Thymus (tissue), 11 donors: ENCODE measurements around the gene ZNF296. TPM values are rescaled to one million over a fixed set of nuclear protein-coding genes. Genes with fewer than 3 reads are reported as not detected.

Experiments
- DNase-seq, 9 donors: peaks; one replicate each; pipeline ENCODE4 v3.0.0-alpha.2; 2013; ENCODE audit warnings: low spot score in 9 of 9, low read depth in 6 of 9, missing footprints in 1 of 9
- H3K27ac ChIP-seq, 2 donors: one replicate each; pipeline ENCODE4 v1.5.1; 2013; ENCODE audit warnings: control low read depth in 1 of 2, low read depth in 1 of 2, low read length in 1 of 2, mild to moderate bottlenecking in 1 of 2, moderate library complexity in 1 of 2
- H3K27me3 ChIP-seq, 2 donors: one replicate each; pipeline ENCODE4 v1.5.1; 2013; ENCODE audit warnings: low read length in 1 of 2; ENCODE audit not compliant: control insufficient read depth in 2 of 2, insufficient read depth in 1 of 2
- H3K36me3 ChIP-seq, 2 donors: one replicate each; pipeline ENCODE4 v1.5.1; 2013; ENCODE audit warnings: low read length in 1 of 2, mild to moderate bottlenecking in 1 of 2, moderate library complexity in 1 of 2; ENCODE audit not compliant: control insufficient read depth in 2 of 2, insufficient read depth in 2 of 2
- H3K4me1 ChIP-seq, 2 donors: one replicate each; pipeline ENCODE4 v1.5.1; 2013; ENCODE audit warnings: low read length in 2 of 2; ENCODE audit not compliant: control insufficient read depth in 2 of 2, insufficient read depth in 2 of 2
- H3K4me3 ChIP-seq, 2 donors: one replicate each; pipeline ENCODE4 v1.5.1; 2013; ENCODE audit warnings: low read length in 2 of 2, control low read depth in 1 of 2, mild to moderate bottlenecking in 1 of 2
- H3K9me3 ChIP-seq, 2 donors: one replicate each; pipeline ENCODE4 v1.5.1; 2013; ENCODE audit warnings: low read length in 1 of 2, mild to moderate bottlenecking in 1 of 2; ENCODE audit not compliant: control insufficient read depth in 2 of 2, insufficient read depth in 1 of 2
- WGBS: extraction: QIAGEN DNeasy Blood & Tissue Kit; methylation state at CpG from one replicate; pipeline ENCODE4 v1.1.7; 2013; 5-methylcytosine and 5-hydroxymethylcytosine counted together
- polyA plus RNA-seq: library from polyadenylated mRNA; stranded (reverse); fragments of 200-250 nt; gene quantifications from one replicate; pipeline ENCODE4 v1.2.3, GENCODE V29; 2013
- total RNA-seq: library from RNA; stranded (reverse); fragments of 120-200 nt; gene quantifications from one replicate; pipeline ENCODE4 v1.2.4, GENCODE V29; 2013
- donor health status: healthy.

The ZNF296 gene
- total and polyA plus RNA-seq, 2 donors = 0.19 to 2.9 TPM

DNA sequence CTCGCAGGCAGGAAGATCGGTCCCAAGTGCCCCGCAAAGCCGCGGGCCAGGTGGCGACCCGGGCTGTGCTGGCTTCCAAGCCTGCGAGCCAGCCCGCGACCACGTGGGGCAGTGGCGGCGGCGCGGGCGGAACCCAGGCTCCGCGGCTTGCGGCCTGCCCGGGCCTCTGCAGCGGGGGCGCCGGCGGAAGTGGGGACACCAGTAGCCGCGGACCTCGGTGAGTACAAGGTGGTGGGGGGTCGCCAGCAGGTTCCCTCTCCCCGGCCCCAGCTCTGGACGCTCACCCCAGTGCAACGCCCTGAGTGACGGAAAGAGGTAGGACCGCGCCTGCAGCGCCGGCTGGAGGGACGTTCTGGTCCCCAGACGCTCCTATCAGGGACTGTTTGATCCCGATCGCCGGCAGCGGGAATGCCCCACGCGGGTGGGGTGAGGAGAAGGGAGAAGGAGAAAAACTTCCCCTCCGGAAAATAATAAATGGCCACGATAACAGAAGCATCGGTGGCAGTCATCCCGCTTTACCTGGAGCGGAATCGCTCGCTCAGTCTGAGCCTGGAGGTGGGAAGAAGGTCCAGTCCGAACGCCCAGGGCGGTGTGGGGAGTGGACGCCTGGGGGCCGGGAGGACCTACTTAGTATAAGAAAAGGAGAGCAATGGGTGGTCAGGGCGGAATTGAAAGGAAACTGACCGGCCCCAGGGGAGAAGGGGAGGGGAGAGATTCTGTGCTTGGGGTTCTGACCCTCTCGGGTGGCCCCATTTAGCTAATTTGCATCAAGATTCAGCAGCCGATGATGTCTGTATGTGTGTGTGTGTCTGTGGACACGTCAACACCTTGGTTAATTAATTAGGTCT lies 3.0 kb upstream of the ZNF296 start, which contains the start of gene GEMIN7:
Gene GEMIN7 (plus strand): TSS at position 198 of the 848 bp plus-strand sequence. CDS start 10,855 bp downstream, outside the sequence.
- peak in 5 of 9 donors; percentile 48 to 81 (median 63) for DNase-seq
- Histone ChIP-seq H3K4me3 (peak within 1 kb of the TSS; percentile 91 to 98), H3K4me1 (peaks cover 13 to 26% of the 10 kb centered on the region in 2 donors), H3K9me3 (peaks cover 0 to 4% of the 10 kb centered on the region in 2 donors), H3K27ac (peak within 1 kb of the TSS; percentile 47 to 60), H3K27me3 (peaks cover 18 to 34% of the 10 kb centered on the region in 2 donors), H3K36me3 (peaks cover 7 to 13% of the 10 kb centered on the region in 2 donors)
- WGBS = under 1% methylated on average over 61 of the region's 61 CpGs

DNA sequence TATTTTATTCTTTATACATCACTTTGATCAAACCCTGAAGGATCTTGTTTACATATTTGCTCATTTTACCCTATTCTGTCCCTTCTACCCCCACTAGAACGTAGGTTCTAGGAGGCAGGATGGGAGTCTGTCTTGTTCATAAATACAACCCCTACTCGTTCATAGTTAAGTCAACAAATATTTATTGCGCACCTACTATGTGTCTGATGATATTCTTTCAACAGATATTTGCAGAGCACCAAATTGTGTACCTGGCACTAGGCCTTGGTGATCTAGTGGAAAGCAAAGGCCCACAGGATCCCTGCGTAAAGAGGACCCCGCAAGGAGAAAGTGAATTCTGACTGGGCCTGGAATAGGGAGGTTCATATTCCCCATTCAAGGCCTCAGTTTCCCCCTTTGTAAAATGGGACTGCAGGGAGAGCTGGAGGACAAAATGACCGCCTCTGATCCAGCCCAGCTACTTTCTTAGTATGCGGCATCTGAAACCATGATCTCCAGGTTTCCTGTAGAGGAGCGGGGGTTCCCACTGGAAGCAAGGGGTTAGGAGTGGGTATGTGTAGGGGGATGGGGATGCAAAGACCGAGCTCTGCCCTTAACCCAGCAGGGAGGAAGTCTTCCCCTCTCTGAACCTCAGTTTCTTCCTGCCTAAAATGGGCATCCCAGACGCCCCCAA lies 2.2 kb upstream of the ZNF296 start:
- 71% methylated on average over 10 of the region's 10 CpGs for WGBS
- Histone ChIP-seq H3K9me3 (peaks cover 0 to 4% of the 10 kb centered on the region in 2 donors), H3K4me1 (peaks cover 13 to 26% of the 10 kb centered on the region in 2 donors), H3K27me3 (peaks cover 18 to 35% of the 10 kb centered on the region in 2 donors), H3K4me3 (peak overlapping the region; percentile 91 to 98), H3K36me3 (peaks cover 7 to 13% of the 10 kb centered on the region in 2 donors), H3K27ac (no peak overlapping the region)
- DNase-seq = no peak

DNA sequence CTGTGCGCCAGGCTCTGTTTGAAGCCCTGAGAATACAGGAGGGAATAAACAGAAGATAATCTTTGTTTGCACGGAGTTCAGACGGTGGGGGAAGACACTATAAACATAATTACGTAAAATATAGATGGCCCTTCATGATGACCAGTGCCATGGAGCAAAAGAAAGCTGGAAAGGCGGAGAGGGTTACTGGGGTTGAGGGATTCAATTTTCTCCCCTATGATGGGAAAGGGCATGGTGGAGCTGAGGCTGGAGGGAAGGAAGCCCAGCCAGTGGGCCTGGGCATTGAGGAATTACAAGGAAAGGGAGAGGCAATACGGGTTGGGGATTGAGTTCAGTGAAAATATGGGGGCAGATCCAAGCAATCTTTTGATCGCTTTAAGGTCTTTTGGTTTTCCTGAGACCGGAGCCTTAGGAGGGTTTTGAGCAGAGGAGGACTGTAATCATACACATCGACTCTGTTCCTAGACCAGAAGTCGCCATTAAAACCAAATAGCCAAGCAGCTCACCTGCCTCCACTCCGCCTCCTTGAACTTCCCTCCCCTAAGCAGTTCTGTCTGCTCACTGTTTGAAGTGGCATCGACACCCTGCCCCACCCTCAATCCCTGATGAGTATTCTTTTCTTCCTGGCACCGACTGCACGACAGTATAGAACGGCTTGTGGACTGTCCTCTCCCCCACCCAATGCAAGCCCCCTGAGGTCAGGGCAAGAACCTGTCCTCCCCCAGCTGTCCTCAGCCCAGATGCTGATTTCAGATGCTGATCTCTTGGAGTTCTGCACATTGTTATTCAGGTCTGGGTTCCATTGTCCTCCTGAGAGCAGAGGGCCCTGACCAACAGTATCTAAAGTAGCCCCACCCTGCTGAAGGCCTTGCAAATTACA lies 813 bp upstream of the ZNF296 start:
- DNase-seq = no peak
- Histone ChIP-seq H3K9me3 (peaks cover 0 to 4% of the 10 kb centered on the region in 2 donors), H3K36me3 (peaks cover 4% of the 10 kb centered on the region in 2 donors), H3K27me3 (peaks cover 18 to 35% of the 10 kb centered on the region in 2 donors), H3K4me1 (peaks cover 13 to 26% of the 10 kb centered on the region in 2 donors), H3K27ac (no peak overlapping the region), H3K4me3 (no peak overlapping the region)
- WGBS = 93% methylated on average over 15 of the region's 15 CpGs

DNA sequence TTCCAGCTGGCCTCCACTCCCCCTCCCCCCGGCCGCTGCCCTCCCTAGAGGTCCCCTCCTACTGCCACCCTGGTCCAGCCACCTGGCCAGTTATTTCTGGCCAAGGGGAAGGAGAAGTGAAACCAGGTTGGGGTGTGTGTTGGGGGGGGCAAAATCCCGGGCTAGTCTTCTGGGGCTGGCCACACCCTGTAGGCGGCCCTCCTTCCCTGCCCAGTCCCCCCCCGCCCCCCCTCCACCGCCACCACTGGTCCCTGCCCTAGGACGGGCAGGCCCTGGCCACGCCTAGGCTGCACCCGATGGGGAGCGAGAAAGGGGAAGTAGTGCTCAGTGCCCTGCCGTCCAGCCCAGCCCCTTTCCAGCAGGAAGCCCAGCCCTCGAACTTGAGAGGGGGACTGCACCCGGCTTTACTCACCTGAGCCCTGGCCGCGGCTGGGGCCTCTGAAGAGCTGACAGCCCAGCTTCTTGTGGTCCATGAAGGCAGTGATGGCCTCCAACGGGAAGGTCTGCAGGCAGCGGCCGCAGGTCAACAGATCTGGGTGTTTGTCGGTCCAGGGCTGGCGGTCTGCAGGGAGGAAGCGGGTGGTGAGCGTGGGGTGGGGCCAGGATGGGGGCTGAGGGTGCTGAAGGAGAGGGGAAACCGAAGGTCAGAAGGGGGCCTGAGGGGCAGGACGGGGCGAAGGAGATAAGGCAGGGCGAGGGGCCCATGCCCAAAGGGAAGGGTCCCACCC lies 813 bp downstream of the ZNF296 start:
- peaks cover 18 to 35% of the 10 kb centered on the region in 2 donors for H3K27me3 ChIP-seq

DNA sequence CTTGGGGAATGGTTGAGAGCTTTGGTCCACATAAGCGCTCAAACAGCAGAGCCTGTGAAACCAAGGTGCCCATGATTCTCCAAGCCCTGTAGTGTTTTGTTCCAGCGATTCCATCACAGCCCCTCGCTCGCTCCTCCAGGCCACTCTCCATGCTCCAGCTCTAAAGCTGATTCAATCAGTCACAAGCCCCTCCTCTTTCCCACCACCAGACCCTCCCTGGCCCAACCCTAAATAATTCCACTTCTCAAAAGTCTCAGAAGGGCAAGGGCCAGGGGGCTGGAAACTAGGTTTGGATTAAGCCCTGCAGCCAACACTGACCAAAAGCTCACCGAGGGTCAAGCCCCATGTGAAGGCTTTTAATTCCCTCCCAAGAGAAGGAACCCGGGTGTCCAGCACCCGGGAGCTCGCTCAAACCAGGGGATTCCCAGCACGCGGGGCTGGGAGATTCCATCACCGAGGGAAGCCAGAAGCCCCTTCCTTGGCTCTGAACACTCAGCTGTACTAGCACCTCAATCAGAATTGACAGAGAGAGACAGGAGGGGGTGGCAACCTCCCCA lies 1.5 kb downstream of the ZNF296 start:
- Histone ChIP-seq H3K27ac (peak overlapping the region; percentile 24 to 25), H3K9me3 (peaks cover 0 to 4% of the 10 kb centered on the region in 2 donors), H3K4me3 (no peak overlapping the region), H3K36me3 (peaks cover 16 to 24% of the 10 kb centered on the region in 2 donors), H3K4me1 (peaks cover 8 to 19% of the 10 kb centered on the region in 2 donors), H3K27me3 (peaks cover 18 to 35% of the 10 kb centered on the region in 2 donors)
- no peak for DNase-seq
- WGBS = 68% methylated on average over 11 of the region's 11 CpGs

More for the DNA sequence above, 813 bp downstream of the ZNF296 start:
- Histone ChIP-seq H3K9me3 (peaks cover 0 to 4% of the 10 kb centered on the region in 2 donors), H3K4me1 (peaks cover 13 to 25% of the 10 kb centered on the region in 2 donors), H3K4me3 (peak overlapping the region; percentile 24 to 32), H3K36me3 (peaks cover 10 to 18% of the 10 kb centered on the region in 2 donors), H3K27ac (peak overlapping the region; percentile 24 to 60)
- peak in 1 of 9 donors; percentile 38 for DNase-seq
- WGBS = 3% methylated on average over 26 of the region's 26 CpGs

DNA sequence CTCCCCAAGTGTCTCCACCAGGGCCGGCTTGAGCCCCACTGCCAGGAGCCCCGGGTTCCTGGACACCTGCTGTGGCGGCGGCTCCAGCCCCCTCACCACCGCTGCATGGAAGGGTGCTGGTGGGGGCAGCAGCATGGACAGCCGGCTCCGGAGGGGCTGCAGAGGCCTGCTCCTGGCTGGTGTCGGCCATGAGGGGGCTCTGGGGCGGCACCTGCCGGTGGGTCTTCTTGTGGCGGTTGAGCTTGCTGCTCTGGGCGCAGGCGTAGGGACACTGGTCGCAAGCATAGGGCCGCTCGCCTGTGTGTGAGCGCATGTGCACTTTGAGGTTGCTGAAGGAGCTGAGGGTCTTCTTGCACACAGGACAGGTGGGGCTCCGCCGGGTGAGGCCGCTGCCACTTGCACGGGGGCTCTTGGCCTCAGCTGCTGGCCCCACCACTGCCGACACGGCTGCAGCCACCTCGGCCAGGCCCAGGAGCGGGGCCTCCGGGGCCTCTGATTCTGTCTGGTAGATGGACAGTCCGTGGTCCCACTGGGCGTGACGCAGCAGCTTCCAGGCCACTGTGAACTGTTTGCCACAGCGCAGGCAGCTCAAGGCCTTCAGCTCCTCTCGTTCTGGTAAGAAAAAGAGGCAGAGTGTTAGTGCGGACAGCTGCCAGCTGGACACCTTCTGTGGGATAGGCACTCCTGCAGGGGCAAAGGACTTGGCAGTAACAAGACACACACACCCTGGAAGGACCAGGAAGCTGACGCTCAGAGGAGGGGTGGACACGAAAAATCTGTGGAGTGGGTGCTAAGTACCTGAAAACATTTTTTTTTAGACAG lies 4.1 kb downstream of the ZNF296 start:
- Histone ChIP-seq H3K4me3 (no peak overlapping the region), H3K27me3 (peaks cover 16 to 29% of the 10 kb centered on the region in 2 donors), H3K4me1 (peaks cover 3 to 11% of the 10 kb centered on the region in 2 donors), H3K9me3 (no peaks in the 10 kb centered on the region), H3K36me3 (peaks cover 35 to 50% of the 10 kb centered on the region in 2 donors), H3K27ac (no peak overlapping the region)
- no peak for DNase-seq
- 97% methylated on average over 34 of the region's 34 CpGs for WGBS

DNA sequence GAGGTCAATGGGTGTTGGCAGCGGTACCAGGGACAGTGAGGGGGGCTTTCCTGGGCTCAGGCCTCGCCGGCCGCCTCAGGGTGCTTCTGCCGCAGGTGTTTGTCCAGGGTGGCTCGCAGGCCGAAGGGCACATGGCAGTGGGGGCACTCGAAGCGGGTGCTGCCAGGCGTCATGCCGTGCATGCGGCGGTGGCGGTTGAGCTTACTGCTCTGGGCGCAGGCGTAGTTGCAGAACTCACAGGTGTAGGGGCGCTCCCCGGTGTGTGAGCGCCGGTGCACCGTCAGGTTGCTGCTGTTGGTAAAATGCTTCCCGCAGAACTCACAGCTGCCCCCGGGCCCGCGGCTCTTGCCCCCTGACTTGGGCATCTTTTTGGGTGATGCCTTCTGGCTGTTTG lies 4.7 kb downstream of the ZNF296 start:
- H3K9me3 ChIP-seq = no peaks in the 10 kb centered on the region
- 98% methylated on average over 25 of the region's 25 CpGs for WGBS
- no peak overlapping the region for H3K27ac ChIP-seq
- no peak overlapping the region for H3K4me3 ChIP-seq
- H3K27me3 ChIP-seq = peaks cover 13 to 23% of the 10 kb centered on the region in 2 donors
- DNase-seq = no peak
- H3K36me3 ChIP-seq = peaks cover 41 to 57% of the 10 kb centered on the region in 2 donors
- H3K4me1 ChIP-seq = peaks cover 3 to 7% of the 10 kb centered on the region in 2 donors
